ENCODE results near the gene UBXN7.

DNA sequence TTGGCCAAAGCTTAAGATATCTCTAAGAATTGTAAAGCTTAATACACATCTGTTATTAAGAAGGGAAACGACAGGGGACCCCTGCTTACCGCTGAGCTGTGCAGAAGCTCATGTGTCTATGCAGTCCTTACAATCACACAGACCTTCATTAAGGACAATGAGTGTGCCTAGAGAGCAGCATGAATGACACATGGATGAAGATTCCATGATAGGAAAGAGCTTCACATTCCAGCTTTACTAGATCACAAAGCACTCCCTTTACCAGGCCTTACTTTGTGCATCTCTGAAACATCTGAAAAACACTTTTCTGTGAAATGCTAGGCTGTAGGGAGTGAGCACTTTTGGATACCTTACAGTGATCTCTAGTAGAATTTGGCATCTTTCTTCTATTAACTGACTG is 39.3 kb upstream of the UBXN7 start:
- TF ChIP-seq POLR2A (IDR thresholded peaks at IDR 0.05) = no peak
- no peak for TF ChIP-seq POLR2AphosphoS5 (IDR thresholded peaks at IDR 0.05)
- TF ChIP-seq, protein P1, sequence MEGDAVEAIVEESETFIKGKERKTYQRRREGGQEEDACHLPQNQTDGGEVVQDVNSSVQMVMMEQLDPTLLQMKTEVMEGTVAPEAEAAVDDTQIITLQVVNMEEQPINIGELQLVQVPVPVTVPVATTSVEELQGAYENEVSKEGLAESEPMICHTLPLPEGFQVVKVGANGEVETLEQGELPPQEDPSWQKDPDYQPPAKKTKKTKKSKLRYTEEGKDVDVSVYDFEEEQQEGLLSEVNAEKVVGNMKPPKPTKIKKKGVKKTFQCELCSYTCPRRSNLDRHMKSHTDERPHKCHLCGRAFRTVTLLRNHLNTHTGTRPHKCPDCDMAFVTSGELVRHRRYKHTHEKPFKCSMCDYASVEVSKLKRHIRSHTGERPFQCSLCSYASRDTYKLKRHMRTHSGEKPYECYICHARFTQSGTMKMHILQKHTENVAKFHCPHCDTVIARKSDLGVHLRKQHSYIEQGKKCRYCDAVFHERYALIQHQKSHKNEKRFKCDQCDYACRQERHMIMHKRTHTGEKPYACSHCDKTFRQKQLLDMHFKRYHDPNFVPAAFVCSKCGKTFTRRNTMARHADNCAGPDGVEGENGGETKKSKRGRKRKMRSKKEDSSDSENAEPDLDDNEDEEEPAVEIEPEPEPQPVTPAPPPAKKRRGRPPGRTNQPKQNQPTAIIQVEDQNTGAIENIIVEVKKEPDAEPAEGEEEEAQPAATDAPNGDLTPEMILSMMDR (IDR thresholded peaks at IDR 0.05) = no peak
- no peak for TF ChIP-seq EP300 (IDR thresholded peaks at IDR 0.05)

Data from gastroesophageal sphincter (tissue), 3 donors.